GM12873 (cell line): Measurements from ENCODE around the gene SCML1.

ENCODE experiments used
- CTCF ChIP-seq: IDR thresholded peaks from 2 replicates; pipeline ENCODE4 v1.5.1; 2012; ENCODE audit warnings: low read depth, mild to moderate bottlenecking, moderate library complexity, low read length, control low read depth; ENCODE audit not compliant: insufficient read depth; ENCODE audit errors: missing control alignments

The SCML1 gene

DNA sequence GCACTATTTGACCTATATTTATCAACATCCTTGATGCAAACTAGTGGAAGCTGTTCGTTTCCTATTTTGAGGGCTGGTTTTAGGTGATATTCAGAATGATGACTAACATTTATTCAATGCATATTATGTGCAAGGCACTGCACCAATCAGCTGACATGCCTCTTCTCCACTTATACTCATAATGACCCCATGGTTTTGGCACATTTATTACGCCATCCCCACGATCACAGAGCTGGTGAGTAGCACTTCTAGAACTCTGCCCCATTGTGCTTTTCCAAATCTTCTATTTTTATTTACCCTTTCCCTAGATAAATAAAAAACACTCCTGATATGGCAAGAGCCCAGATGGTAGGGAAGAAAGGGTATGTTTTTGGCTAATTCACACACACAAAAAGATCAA, 13.1 kb downstream of the SCML1 start:
- no peak for TF ChIP-seq CTCF

DNA sequence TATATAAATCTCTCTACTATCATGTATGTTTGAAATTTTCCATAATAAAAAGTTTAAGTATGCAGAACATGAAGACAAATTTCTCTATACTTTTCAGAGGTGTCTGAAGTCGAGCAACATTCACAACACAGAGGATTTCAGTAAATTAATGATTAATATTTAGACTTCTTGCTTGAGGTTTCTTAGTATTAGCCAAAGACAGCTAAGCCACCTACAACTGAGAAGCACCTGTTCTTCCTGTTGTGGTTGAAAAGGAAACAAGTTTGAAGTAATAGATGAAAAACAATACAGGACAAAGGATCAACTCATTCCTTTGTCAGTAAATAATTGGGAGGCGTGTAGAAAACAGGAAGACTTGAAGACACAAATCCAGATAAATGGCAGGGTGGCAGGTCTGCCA, 21.1 kb downstream of the SCML1 start:
- no peak for TF ChIP-seq CTCF

GRCh38 chrX:17759990-17760389, 22.7 kb downstream of the SCML1 start:
- TF ChIP-seq CTCF: no peak

GRCh38 chrX:17767734-17768133, 30.4 kb downstream of the SCML1 start:
- TF ChIP-seq CTCF: no peak

DNA sequence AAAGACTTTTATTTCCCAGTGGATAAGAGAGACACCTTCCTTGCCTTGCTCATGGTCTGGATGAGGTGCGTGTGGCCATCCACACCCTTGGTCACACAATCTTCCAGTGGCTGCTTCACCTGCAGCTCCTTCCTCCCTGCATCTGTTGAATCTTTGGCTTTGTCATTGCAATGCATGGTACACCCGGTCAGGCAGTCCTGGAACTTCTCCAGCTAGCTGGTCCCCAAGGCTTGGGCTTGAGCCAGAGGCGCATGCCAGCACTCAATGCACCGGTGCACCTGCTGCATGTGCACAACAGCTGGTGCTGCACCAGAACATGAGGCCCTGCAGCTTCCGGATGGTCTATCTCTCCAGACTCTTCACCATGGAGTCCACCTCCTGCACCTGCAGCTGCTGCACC, 31.7 kb downstream of the SCML1 start:
- no peak for TF ChIP-seq CTCF

- TF ChIP-seq CTCF: no peak
These were observed 32.5 kb downstream of the SCML1 start for GRCh38 chrX:17769701-17770269.

- no peak for TF ChIP-seq CTCF
These were observed 36.1 kb downstream of the SCML1 start for GRCh38 chrX:17773221-17773876.
